ENCODE data around the gene MCM10.
A peak's percentile ranks its signal among the peaks of the same experiment; 100 is the strongest.

The MCM10 gene

DNA sequence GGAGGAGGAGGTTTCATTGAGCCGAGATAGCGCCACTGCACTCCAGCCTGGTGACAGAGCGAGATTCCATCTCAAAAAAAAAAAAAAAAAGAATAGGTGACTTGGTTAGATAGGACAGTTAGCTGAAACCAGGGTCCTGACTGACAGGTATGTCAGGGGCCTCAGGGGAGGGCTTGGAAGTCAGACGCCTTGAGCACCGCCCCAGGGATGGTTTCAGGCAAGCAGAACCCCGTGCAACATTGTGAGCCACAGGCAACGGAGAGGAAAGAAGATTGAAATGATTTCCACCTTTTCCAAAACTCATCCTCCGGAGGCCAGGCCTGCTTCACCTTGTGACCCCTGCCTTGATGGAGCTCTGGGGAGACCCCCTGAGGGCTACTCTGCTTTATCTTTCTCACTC is 64.2 kb downstream of the MCM10 start:
- Histone ChIP-seq H3K4me1 (ENCODE audit: control insufficient read depth in 1 of 2, insufficient read depth in 2 of 2, low read length in 2 of 2) (no peaks in the 10 kb centered on the region), H4K12ac (ENCODE audit: low read depth, low read length) (no peak overlapping the region), H3K18ac (ENCODE audit: low read length) (no peak overlapping the region), H2BK5ac (ENCODE audit: low read depth, low read length, poor library complexity) (no peak overlapping the region), H3K27me3 (ENCODE audit: insufficient read depth, low read length) (no peaks in the 10 kb centered on the region), H3K4ac (ENCODE audit: low read depth, low read length) (no peak overlapping the region), H3K36me3 (ENCODE audit: control insufficient read depth in 1 of 2, insufficient read depth in 2 of 2, low read length in 2 of 2) (no peaks in the 10 kb centered on the region), H2AFZ (ENCODE audit: insufficient read depth, low read length, poor library complexity) (no peak overlapping the region), H3K27ac (ENCODE audit: low read depth, low read length) (no peak overlapping the region), H2AK5ac (ENCODE audit: low read length) (no peak overlapping the region), H2BK120ac (ENCODE audit: insufficient read depth, low read length, poor library complexity) (no peak overlapping the region), H3K9ac (ENCODE audit: low read length) (no peak overlapping the region), H3K23ac (ENCODE audit: low read length) (no peak overlapping the region), H3K79me2 (ENCODE audit: control insufficient read depth, insufficient read depth, low read length, poor library complexity) (no peaks in the 10 kb centered on the region), H3K79me1 (ENCODE audit: low read length) (no peaks in the 10 kb centered on the region), H3K4me2 (ENCODE audit: low read length) (no peak overlapping the region), H4K91ac (ENCODE audit: low read depth, low read length) (no peak overlapping the region), H3K4me3 (ENCODE audit: low read depth, low read length) (no peak overlapping the region), H3K14ac (ENCODE audit: low read length) (no peak overlapping the region), H3K9me3 (ENCODE audit: insufficient read depth, low read depth, low read length) (no peaks in the 10 kb centered on the region), H4K8ac (ENCODE audit: low read depth, low read length) (no peak overlapping the region), H2BK12ac (ENCODE audit: low read length) (no peak overlapping the region)
- peak; percentile 58 to 84 for DNase-seq
- no CpG with 5 or more reads among the region's 8 CpGs for WGBS (ENCODE audit: extremely low coverage, insufficient coverage, insufficient read length)

DNA sequence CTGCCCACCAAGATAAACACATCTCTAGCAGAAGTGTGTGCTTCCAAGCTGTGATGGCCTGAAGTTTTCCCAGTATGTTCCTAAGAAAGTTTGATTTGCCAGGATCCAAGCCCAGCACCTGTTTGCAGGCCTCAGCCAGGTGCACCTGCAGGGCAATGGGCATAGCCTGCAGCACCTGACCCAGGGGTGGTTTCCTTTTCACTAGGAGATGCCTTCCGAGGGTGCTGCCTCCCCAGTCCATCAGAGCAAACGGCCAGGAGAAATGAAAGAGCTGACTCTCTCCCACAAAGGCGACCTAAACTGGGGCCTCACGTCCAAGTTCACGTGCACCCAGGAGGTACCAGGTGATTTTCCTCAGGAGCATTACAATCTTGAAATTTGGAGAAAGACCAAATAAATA is 65.7 kb downstream of the MCM10 start:
- Histone ChIP-seq H2AFZ (ENCODE audit: insufficient read depth, low read length, poor library complexity) (no peak overlapping the region), H3K79me1 (ENCODE audit: low read length) (no peaks in the 10 kb centered on the region), H2BK120ac (ENCODE audit: insufficient read depth, low read length, poor library complexity) (no peak overlapping the region), H4K91ac (ENCODE audit: low read depth, low read length) (no peak overlapping the region), H4K12ac (ENCODE audit: low read depth, low read length) (no peak overlapping the region), H3K9me3 (ENCODE audit: insufficient read depth, low read depth, low read length) (no peaks in the 10 kb centered on the region), H2AK5ac (ENCODE audit: low read length) (no peak overlapping the region), H3K4ac (ENCODE audit: low read depth, low read length) (no peak overlapping the region), H4K8ac (ENCODE audit: low read depth, low read length) (no peak overlapping the region), H3K4me1 (ENCODE audit: control insufficient read depth in 1 of 2, insufficient read depth in 2 of 2, low read length in 2 of 2) (no peaks in the 10 kb centered on the region), H3K14ac (ENCODE audit: low read length) (no peak overlapping the region), H3K23ac (ENCODE audit: low read length) (no peak overlapping the region), H3K27ac (ENCODE audit: low read depth, low read length) (no peak overlapping the region), H3K79me2 (ENCODE audit: control insufficient read depth, insufficient read depth, low read length, poor library complexity) (no peaks in the 10 kb centered on the region), H2BK12ac (ENCODE audit: low read length) (no peak overlapping the region), H3K36me3 (ENCODE audit: control insufficient read depth in 1 of 2, insufficient read depth in 2 of 2, low read length in 2 of 2) (no peaks in the 10 kb centered on the region), H3K27me3 (ENCODE audit: insufficient read depth, low read length) (no peaks in the 10 kb centered on the region), H3K4me3 (ENCODE audit: low read depth, low read length) (no peak overlapping the region), H3K18ac (ENCODE audit: low read length) (no peak overlapping the region), H2BK5ac (ENCODE audit: low read depth, low read length, poor library complexity) (no peak overlapping the region), H3K4me2 (ENCODE audit: low read length) (no peak overlapping the region), H3K9ac (ENCODE audit: low read length) (no peak overlapping the region)
- no peak for DNase-seq
- WGBS (ENCODE audit: extremely low coverage, insufficient coverage, insufficient read length), result no CpG with 5 or more reads among the region's 5 CpGs

DNA sequence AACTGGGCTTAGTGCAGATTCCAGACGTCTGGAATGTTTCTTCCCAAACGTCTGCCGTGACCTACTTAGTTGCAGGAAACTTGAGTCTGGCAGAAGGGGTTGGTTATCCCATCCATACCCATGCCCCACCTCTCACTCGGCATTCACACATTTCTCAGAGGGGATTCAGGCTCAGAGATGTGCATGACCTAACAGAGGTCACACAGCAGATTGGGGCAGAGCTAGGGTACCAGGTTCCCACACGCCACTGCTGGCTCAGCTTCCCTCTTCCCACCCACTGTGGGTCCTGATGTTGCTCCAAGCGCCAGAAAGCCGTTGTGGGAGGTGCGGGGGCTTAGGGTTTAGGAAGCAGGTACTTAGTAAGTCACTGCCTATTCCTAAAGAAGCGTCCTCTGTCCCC is 69.8 kb downstream of the MCM10 start:
- Histone ChIP-seq H3K4me2 (ENCODE audit: low read length) (no peak overlapping the region), H3K4me1 (ENCODE audit: control insufficient read depth in 1 of 2, insufficient read depth in 2 of 2, low read length in 2 of 2) (no peaks in the 10 kb centered on the region), H3K4me3 (ENCODE audit: low read depth, low read length) (no peak overlapping the region), H4K12ac (ENCODE audit: low read depth, low read length) (no peak overlapping the region), H3K18ac (ENCODE audit: low read length) (no peak overlapping the region), H3K9me3 (ENCODE audit: insufficient read depth, low read depth, low read length) (no peaks in the 10 kb centered on the region), H2BK5ac (ENCODE audit: low read depth, low read length, poor library complexity) (no peak overlapping the region), H3K14ac (ENCODE audit: low read length) (no peak overlapping the region), H3K27ac (ENCODE audit: low read depth, low read length) (no peak overlapping the region), H4K91ac (ENCODE audit: low read depth, low read length) (no peak overlapping the region), H3K36me3 (ENCODE audit: control insufficient read depth in 1 of 2, insufficient read depth in 2 of 2, low read length in 2 of 2) (no peaks in the 10 kb centered on the region), H4K8ac (ENCODE audit: low read depth, low read length) (no peak overlapping the region), H2BK12ac (ENCODE audit: low read length) (no peak overlapping the region), H3K79me2 (ENCODE audit: control insufficient read depth, insufficient read depth, low read length, poor library complexity) (no peaks in the 10 kb centered on the region), H3K4ac (ENCODE audit: low read depth, low read length) (no peak overlapping the region), H2BK120ac (ENCODE audit: insufficient read depth, low read length, poor library complexity) (no peak overlapping the region), H2AFZ (ENCODE audit: insufficient read depth, low read length, poor library complexity) (no peak overlapping the region), H3K27me3 (ENCODE audit: insufficient read depth, low read length) (no peaks in the 10 kb centered on the region), H3K23ac (ENCODE audit: low read length) (no peak overlapping the region), H3K9ac (ENCODE audit: low read length) (no peak overlapping the region), H3K79me1 (ENCODE audit: low read length) (no peaks in the 10 kb centered on the region), H2AK5ac (ENCODE audit: low read length) (no peak overlapping the region)
- WGBS (ENCODE audit: extremely low coverage, insufficient coverage, insufficient read length), result no CpG with 5 or more reads among the region's 9 CpGs
- DNase-seq, result no peak

DNA sequence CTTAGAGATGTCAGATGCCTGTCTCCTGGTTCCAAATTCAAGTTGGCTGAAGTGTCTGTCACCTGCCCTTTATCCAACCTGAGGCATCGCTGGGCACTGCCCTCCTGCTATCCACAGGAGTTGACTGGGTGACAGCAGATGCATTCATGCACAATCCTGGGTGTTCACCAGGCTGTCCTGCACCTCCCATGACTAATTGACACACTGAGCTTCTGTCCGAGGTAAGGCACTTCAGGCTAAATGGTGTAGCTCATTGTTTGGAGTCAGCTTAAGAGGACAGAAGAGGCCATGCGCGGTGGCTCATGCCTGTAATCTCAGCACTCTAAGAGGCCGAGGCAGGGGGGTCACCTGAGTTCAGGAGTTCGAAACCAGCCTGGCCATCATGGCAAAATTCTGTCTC is 70.5 kb downstream of the MCM10 start:
- Histone ChIP-seq H3K14ac (ENCODE audit: low read length) (no peak overlapping the region), H4K91ac (ENCODE audit: low read depth, low read length) (no peak overlapping the region), H2AK5ac (ENCODE audit: low read length) (no peak overlapping the region), H3K4me2 (ENCODE audit: low read length) (no peak overlapping the region), H3K79me1 (ENCODE audit: low read length) (no peaks in the 10 kb centered on the region), H3K4me3 (ENCODE audit: low read depth, low read length) (no peak overlapping the region), H3K9ac (ENCODE audit: low read length) (no peak overlapping the region), H3K27me3 (ENCODE audit: insufficient read depth, low read length) (no peaks in the 10 kb centered on the region), H3K23ac (ENCODE audit: low read length) (no peak overlapping the region), H3K18ac (ENCODE audit: low read length) (no peak overlapping the region), H4K12ac (ENCODE audit: low read depth, low read length) (no peak overlapping the region), H2BK12ac (ENCODE audit: low read length) (no peak overlapping the region), H3K27ac (ENCODE audit: low read depth, low read length) (no peak overlapping the region), H2BK120ac (ENCODE audit: insufficient read depth, low read length, poor library complexity) (no peak overlapping the region), H4K8ac (ENCODE audit: low read depth, low read length) (no peak overlapping the region), H2BK5ac (ENCODE audit: low read depth, low read length, poor library complexity) (no peak overlapping the region), H2AFZ (ENCODE audit: insufficient read depth, low read length, poor library complexity) (no peak overlapping the region), H3K9me3 (ENCODE audit: insufficient read depth, low read depth, low read length) (no peaks in the 10 kb centered on the region), H3K4me1 (ENCODE audit: control insufficient read depth in 1 of 2, insufficient read depth in 2 of 2, low read length in 2 of 2) (no peaks in the 10 kb centered on the region), H3K36me3 (ENCODE audit: control insufficient read depth in 1 of 2, insufficient read depth in 2 of 2, low read length in 2 of 2) (no peaks in the 10 kb centered on the region), H3K4ac (ENCODE audit: low read depth, low read length) (no peak overlapping the region), H3K79me2 (ENCODE audit: control insufficient read depth, insufficient read depth, low read length, poor library complexity) (no peaks in the 10 kb centered on the region)
- no peak for DNase-seq
- no CpG with 5 or more reads among the region's 6 CpGs for WGBS (ENCODE audit: extremely low coverage, insufficient coverage, insufficient read length)

Data from trophoblast cell (in vitro differentiated cells and primary cell).